GM23248 (cell line): ENCODE results near the gene MINK1. TPM values are rescaled to one million over a fixed set of nuclear protein-coding genes. Genes with fewer than 3 reads are reported as not detected.

Experiments used
- DNase-seq: peaks from one replicate; pipeline ENCODE4 v3.0.0-alpha.2; 2015
- H2AFZ ChIP-seq: fragments of 200-600 bp; sonication (generic); 2 replicates; pipeline ENCODE4 v1.6.1; 2016; ENCODE audit warnings: antibody characterized with exemption
- H3F3A ChIP-seq: fragments of 200-600 bp; sonication (generic); 2 replicates; pipeline ENCODE4 v1.6.1; 2016; ENCODE audit warnings: mild to moderate bottlenecking, antibody characterized with exemption, mixed run types; ENCODE audit not compliant: insufficient read depth
- H3K27ac ChIP-seq: fragments of 200-600 bp; sonication (generic); 2 replicates; pipeline ENCODE4 v1.5.1; 2016; ENCODE audit warnings: mild to moderate bottlenecking
- H3K27me3 ChIP-seq: fragments of 200-600 bp; sonication (generic); replicated peaks from 2 replicates; pipeline ENCODE4 v1.6.1; 2016; ENCODE audit warnings: mild to moderate bottlenecking; ENCODE audit not compliant: insufficient read depth
- H3K36me3 ChIP-seq: fragments of 200-600 bp; sonication (generic); 2 replicates; pipeline ENCODE4 v1.6.1; 2016; ENCODE audit warnings: low read depth, mild to moderate bottlenecking
- H3K4me1 ChIP-seq: fragments of 200-600 bp; sonication (generic); 2 replicates; pipeline ENCODE4 v1.6.1; 2016; ENCODE audit warnings: mild to moderate bottlenecking; ENCODE audit not compliant: insufficient read depth
- H3K4me2 ChIP-seq: fragments of 200-600 bp; sonication (generic); one replicate; pipeline ENCODE4 v1.6.1; 2016; ENCODE audit warnings: mild to moderate bottlenecking; ENCODE audit not compliant: unreplicated experiment
- H3K4me3 ChIP-seq: fragments of 200-600 bp; sonication (generic); 2 replicates; pipeline ENCODE4 v1.5.1; 2016; ENCODE audit warnings: mild to moderate bottlenecking
- H3K79me2 ChIP-seq: fragments of 200-600 bp; sonication (generic); 2 replicates; pipeline ENCODE4 v1.6.1; 2016; ENCODE audit warnings: mild to moderate bottlenecking; ENCODE audit not compliant: insufficient read depth
- H3K9ac ChIP-seq: fragments of 200-600 bp; sonication (generic); 2 replicates; pipeline ENCODE4 v1.6.1; 2016; ENCODE audit warnings: mild to moderate bottlenecking
- H3K9me2 ChIP-seq: fragments of 200-600 bp; sonication (generic); 2 replicates; pipeline ENCODE4 v1.6.1; 2016; ENCODE audit warnings: mixed run types, mild to moderate bottlenecking, moderate library complexity; ENCODE audit not compliant: insufficient read depth
- H3K9me3 ChIP-seq: fragments of 200-600 bp; sonication (generic); one replicate; pipeline ENCODE4 v1.6.1; 2017; ENCODE audit warnings: low read depth
- H4K20me1 ChIP-seq: fragments of 200-600 bp; sonication (generic); 2 replicates; pipeline ENCODE4 v1.6.0; 2016; ENCODE audit not compliant: insufficient read depth
- EZH2 ChIP-seq: fragments of 200-600 bp; sonication (generic); IDR thresholded peaks from 2 replicates; pipeline ENCODE4 v1.6.1; 2018; ENCODE audit warnings: antibody characterized with exemption, mild to moderate bottlenecking; ENCODE audit not compliant: insufficient read depth, poor library complexity, severe bottlenecking
- EZH2phosphoT487 ChIP-seq: fragments of 200-600 bp; sonication (generic); IDR thresholded peaks from 2 replicates; pipeline ENCODE4 v1.6.1; 2018; ENCODE audit warnings: antibody characterized with exemption, moderate library complexity, mild to moderate bottlenecking, low read depth; ENCODE audit not compliant: insufficient read depth
- WGBS, 2 experiments: methylation state at CpG; one replicate each; pipeline ENCODE4 v1.1.6; 2015 to 2017; ENCODE audit warnings: low lambda C conversion rate in 2 of 2, low coverage in 1 of 2; ENCODE audit errors: missing lambda C conversion rate in 2 of 2; 5-methylcytosine and 5-hydroxymethylcytosine counted together
- in situ Hi-C: fragments of 300-500 bp; cut with MboI; formaldehyde crosslinking; loops from 2 replicates; pipeline ENCODE4 v1.15.0; 2020
- polyA plus RNA-seq: library from polyadenylated mRNA; unstranded; fragments of >200 nt; fragmentation: Nextera tagmentation; extraction: Ambion mirVana; gene quantifications from 2 replicates; pipeline ENCODE4 v1.2.1, GENCODE V29; 2016
- total RNA-seq: library from RNA; depleted of rRNA; stranded (reverse); fragments of >200 nt; shearing (Covaris generic); gene quantifications from 2 replicates; pipeline ENCODE4 v1.2.3, GENCODE V29; 2014

The MINK1 gene
- total and polyA plus RNA-seq, 2 experiments from 2014 or later, result 21.0 to 34.5 TPM

- Histone ChIP-seq H2AFZ (peak overlapping the region; percentile 67; the same call in 1 of the 2 replicates), H3K4me2 (peak overlapping the region; percentile 58), H3K9me2 (no peaks in the 10 kb centered on the region), H3K4me1 (0 out of 2 replicates have a peak, but pooled peaks cover 5% of the 10 kb centered on the region), H3K9ac (peak overlapping the region; percentile 81), H3K79me2 (no peaks in the 10 kb centered on the region), H3K27ac (no peak overlapping the region), H3K9me3 (no peaks in the 10 kb centered on the region), H4K20me1 (no peaks in the 10 kb centered on the region), H3F3A (peaks cover 20% of the 10 kb centered on the region; the same call in 1 of the 2 replicates), H3K27me3 (no peaks in the 10 kb centered on the region), H3K4me3 (peak overlapping the region; percentile 73), H3K36me3 (no peaks in the 10 kb centered on the region)
- DNase-seq, result no peak
- in situ Hi-C loops, result no loop called here
- TF ChIP-seq EZH2, result no peak
- no peak for TF ChIP-seq EZH2phosphoT487
- WGBS, 2 experiments, result 49 to 54% methylated on average over 54 to 64 of the region's 65 CpGs
Measured at GRCh38 chr17:4900231-4901107, 67.3 kb downstream of the MINK1 start.

- no peaks in the 10 kb centered on the region for H3K9me2 ChIP-seq
- DNase-seq, result no peak
- peaks cover 20% of the 10 kb centered on the region; the same call in 1 of the 2 replicates for H3F3A ChIP-seq
- H3K4me3 ChIP-seq, result no peak overlapping the region
- H3K27me3 ChIP-seq, result no peaks in the 10 kb centered on the region
- H3K9ac ChIP-seq, result no peak overlapping the region
- no peak overlapping the region for H3K27ac ChIP-seq
- H2AFZ ChIP-seq, result no peak overlapping the region
- no peaks in the 10 kb centered on the region for H4K20me1 ChIP-seq
- in situ Hi-C loops, result no loop called here
- WGBS, 2 experiments, result 71 to 80% methylated on average over 28 to 37 of the region's 37 CpGs
- no peak for TF ChIP-seq EZH2
- TF ChIP-seq EZH2phosphoT487, result no peak
- H3K79me2 ChIP-seq, result no peaks in the 10 kb centered on the region
- H3K9me3 ChIP-seq, result no peaks in the 10 kb centered on the region
- H3K4me1 ChIP-seq, result 0 out of 2 replicates have a peak, but pooled peaks cover 5% of the 10 kb centered on the region
- no peaks in the 10 kb centered on the region for H3K36me3 ChIP-seq
- no peak overlapping the region for H3K4me2 ChIP-seq
Measured at GRCh38 chr17:4901108-4901647, 68.0 kb downstream of the MINK1 start.

GRCh38 chr17:4901648-4902344 lies 68.7 kb downstream of the MINK1 start:
- H3K9ac ChIP-seq, result no peak overlapping the region
- 49 to 52% methylated on average over 42 to 48 of the region's 48 CpGs for WGBS, 2 experiments
- DNase-seq, result no peak

GRCh38 chr17:4902540-4902939 lies 69.4 kb downstream of the MINK1 start:
- no peak overlapping the region for H3K9ac ChIP-seq
- in situ Hi-C loops, result no loop called here
- no peak overlapping the region for H3K4me2 ChIP-seq
- no peak for DNase-seq
- H4K20me1 ChIP-seq, result no peaks in the 10 kb centered on the region
- H3K4me3 ChIP-seq, result no peak overlapping the region
- no peaks in the 10 kb centered on the region for H3K27me3 ChIP-seq
- TF ChIP-seq EZH2, result no peak
- no peak for TF ChIP-seq EZH2phosphoT487
- no peaks in the 10 kb centered on the region for H3K36me3 ChIP-seq
- H3K4me1 ChIP-seq, result 0 out of 2 replicates have a peak, but pooled peaks cover 5% of the 10 kb centered on the region
- H3K9me3 ChIP-seq, result no peaks in the 10 kb centered on the region
- no peaks in the 10 kb centered on the region for H3K9me2 ChIP-seq
- H3F3A ChIP-seq, result peaks cover 20% of the 10 kb centered on the region; the same call in 1 of the 2 replicates
- no peak overlapping the region for H3K27ac ChIP-seq
- no peaks in the 10 kb centered on the region for H3K79me2 ChIP-seq
- H2AFZ ChIP-seq, result no peak overlapping the region
- WGBS, 2 experiments, result 67 to 69% methylated on average over 8 of the region's 8 CpGs

More at GRCh38 chr17:4901648-4902344, 68.7 kb downstream of the MINK1 start:
- TF ChIP-seq EZH2 (no peak), EZH2phosphoT487 (no peak)
- H3K4me3 ChIP-seq, result no peak overlapping the region
- no peaks in the 10 kb centered on the region for H3K36me3 ChIP-seq
- no peaks in the 10 kb centered on the region for H3K9me3 ChIP-seq
- H2AFZ ChIP-seq, result no peak overlapping the region
- H3K4me2 ChIP-seq, result no peak overlapping the region
- in situ Hi-C loops, result no loop called here
- no peaks in the 10 kb centered on the region for H4K20me1 ChIP-seq
- no peaks in the 10 kb centered on the region for H3K9me2 ChIP-seq
- no peaks in the 10 kb centered on the region for H3K79me2 ChIP-seq
- no peaks in the 10 kb centered on the region for H3K27me3 ChIP-seq
- H3K4me1 ChIP-seq, result 0 out of 2 replicates have a peak, but pooled peaks cover 5% of the 10 kb centered on the region
- peaks cover 20% of the 10 kb centered on the region; the same call in 1 of the 2 replicates for H3F3A ChIP-seq
- H3K27ac ChIP-seq, result no peak overlapping the region
